ENCODE data around the gene MSRB3. TPM values are rescaled to one million over a fixed set of nuclear protein-coding genes. Genes with fewer than 3 reads are reported as not detected.

The MSRB3 gene
- total RNA-seq, 5 donors from 2014 or later (not counting 1 experiment from before 2014, with no cell fraction given): 0.22 to 0.90 (median 0.56) TPM

- ChIA-PET POLR2A (no interaction called here), CTCF (interaction anchor here in 1 of 2 donors (0.5 kb wide), 1 partner anchor 16 kb away, joined by 4 read pairs; no protein-coding TSS in a partner anchor)
- Histone ChIP-seq H3K27ac (ENCODE audit: low read length) (no peak overlapping the region), H3K36me3 (ENCODE audit: control insufficient read depth in 2 of 2, extremely low read depth in 1 of 2, insufficient read depth in 1 of 2, low read length in 1 of 2) (peaks cover 0 to 19% of the 10 kb centered on the region in 2 donors), H3K27me3 (replicated peaks in 1 of 2; ENCODE audit: control insufficient read depth in 2 of 2, extremely low read depth in 1 of 2, insufficient read depth in 2 of 2, low read length in 1 of 2) (no peaks in the 10 kb centered on the region), H3K9me3 (no peaks in the 10 kb centered on the region), H3K4me3 (ENCODE audit: control insufficient read depth in 1 of 2, extremely low read depth in 1 of 2, low read length in 1 of 2) (no peak overlapping the region), H3K4me1 (ENCODE audit: control insufficient read depth in 1 of 2, extremely low read depth in 1 of 2, insufficient read depth in 2 of 2, low read length in 2 of 2) (no peaks in the 10 kb centered on the region)
- no peak overlapping the region for H3K4me3 Mint-ChIP-seq
- WGBS (ENCODE audit: insufficient coverage): no CpG with 5 or more reads among the region's 2 CpGs
- no peaks in the 10 kb centered on the region for H3K9me3 Mint-ChIP-seq
- no peaks in the 10 kb centered on the region for H3K4me1 Mint-ChIP-seq
- peaks cover 37% of the 10 kb centered on the region for H3K36me3 Mint-ChIP-seq
- H3K27me3 Mint-ChIP-seq: no peaks in the 10 kb centered on the region
- H3K27ac Mint-ChIP-seq: no peak overlapping the region
- DNase-seq (no peak), ATAC-seq (replicated peaks in 1 of 4) (no peak)
Measured at GRCh38 chr12:65248656-65249633, 29.5 kb upstream of the MSRB3 start.

- ATAC-seq (replicated peaks in 1 of 4) (no peak), DNase-seq (no peak)
- WGBS (ENCODE audit: insufficient coverage): 82% methylated on average over 1 of the region's 1 CpG
- no peak overlapping the region for H3K4me3 ChIP-seq (ENCODE audit: control insufficient read depth in 1 of 2, extremely low read depth in 1 of 2, low read length in 1 of 2)
- H3K4me1 ChIP-seq (ENCODE audit: control insufficient read depth in 1 of 2, extremely low read depth in 1 of 2, insufficient read depth in 2 of 2, low read length in 2 of 2): no peaks in the 10 kb centered on the region
- H3K27me3 ChIP-seq (replicated peaks in 1 of 2; ENCODE audit: control insufficient read depth in 2 of 2, extremely low read depth in 1 of 2, insufficient read depth in 2 of 2, low read length in 1 of 2): no peaks in the 10 kb centered on the region
- Mint-ChIP-seq H3K4me1 (no peaks in the 10 kb centered on the region), H3K36me3 (peaks cover 15% of the 10 kb centered on the region), H3K27ac (no peak overlapping the region), H3K4me3 (no peak overlapping the region), H3K9me3 (no peaks in the 10 kb centered on the region), H3K27me3 (no peaks in the 10 kb centered on the region)
- H3K9me3 ChIP-seq: no peaks in the 10 kb centered on the region
- ChIA-PET CTCF (no interaction called here), POLR2A (no interaction called here)
- H3K36me3 ChIP-seq (ENCODE audit: control insufficient read depth in 2 of 2, extremely low read depth in 1 of 2, insufficient read depth in 1 of 2, low read length in 1 of 2): no peaks in the 10 kb centered on the region
- H3K27ac ChIP-seq (ENCODE audit: low read length): no peak overlapping the region
Measured at GRCh38 chr12:65252515-65252914, 26.0 kb upstream of the MSRB3 start.

GRCh38 chr12:65257986-65258385 lies 20.5 kb upstream of the MSRB3 start:
- Histone ChIP-seq H3K4me1 (ENCODE audit: control insufficient read depth in 1 of 2, extremely low read depth in 1 of 2, insufficient read depth in 2 of 2, low read length in 2 of 2) (no peaks in the 10 kb centered on the region), H3K27ac (ENCODE audit: low read length) (no peak overlapping the region), H3K27me3 (replicated peaks in 1 of 2; ENCODE audit: control insufficient read depth in 2 of 2, extremely low read depth in 1 of 2, insufficient read depth in 2 of 2, low read length in 1 of 2) (no peaks in the 10 kb centered on the region), H3K4me3 (ENCODE audit: control insufficient read depth in 1 of 2, extremely low read depth in 1 of 2, low read length in 1 of 2) (no peak overlapping the region), H3K36me3 (ENCODE audit: control insufficient read depth in 2 of 2, extremely low read depth in 1 of 2, insufficient read depth in 1 of 2, low read length in 1 of 2) (no peaks in the 10 kb centered on the region), H3K9me3 (no peaks in the 10 kb centered on the region)
- no peak overlapping the region for H3K27ac Mint-ChIP-seq
- no peak overlapping the region for H3K4me3 Mint-ChIP-seq
- POLR2A ChIA-PET: interaction anchor here in 1 of 2 donors (0.6 kb wide), 1 partner anchor 38 kb away, joined by 4 read pairs; no protein-coding TSS in a partner anchor
- ATAC-seq (replicated peaks in 1 of 4): no peak
- H3K36me3 Mint-ChIP-seq: peaks cover 3% of the 10 kb centered on the region
- no peaks in the 10 kb centered on the region for H3K9me3 Mint-ChIP-seq
- no peak for DNase-seq
- H3K4me1 Mint-ChIP-seq: no peaks in the 10 kb centered on the region
- CTCF ChIA-PET: no interaction called here
- peaks cover 8 to 10% of the 10 kb centered on the region in 2 donors for H3K27me3 Mint-ChIP-seq

GRCh38 chr12:65259501-65259900 lies 19.0 kb upstream of the MSRB3 start:
- Histone ChIP-seq H3K9me3 (no peaks in the 10 kb centered on the region), H3K4me3 (ENCODE audit: control insufficient read depth in 1 of 2, extremely low read depth in 1 of 2, low read length in 1 of 2) (no peak overlapping the region), H3K36me3 (ENCODE audit: control insufficient read depth in 2 of 2, extremely low read depth in 1 of 2, insufficient read depth in 1 of 2, low read length in 1 of 2) (no peaks in the 10 kb centered on the region), H3K27ac (ENCODE audit: low read length) (no peak overlapping the region), H3K4me1 (ENCODE audit: control insufficient read depth in 1 of 2, extremely low read depth in 1 of 2, insufficient read depth in 2 of 2, low read length in 2 of 2) (no peaks in the 10 kb centered on the region), H3K27me3 (replicated peaks in 1 of 2; ENCODE audit: control insufficient read depth in 2 of 2, extremely low read depth in 1 of 2, insufficient read depth in 2 of 2, low read length in 1 of 2) (peaks cover 0 to 3% of the 10 kb centered on the region in 2 experiments)
- Mint-ChIP-seq H3K27ac (no peak overlapping the region), H3K9me3 (no peaks in the 10 kb centered on the region), H3K4me1 (no peaks in the 10 kb centered on the region), H3K27me3 (peaks cover 11 to 12% of the 10 kb centered on the region in 2 donors), H3K4me3 (no peak overlapping the region), H3K36me3 (peaks cover 3% of the 10 kb centered on the region)
- ATAC-seq (replicated peaks in 1 of 4) (no peak), DNase-seq (no peak)
- POLR2A ChIA-PET: no interaction called here
- CTCF ChIA-PET: no interaction called here

- Mint-ChIP-seq H3K27ac (no peak overlapping the region), H3K27me3 (peaks cover 18 to 21% of the 10 kb centered on the region in 2 donors), H3K4me1 (no peaks in the 10 kb centered on the region), H3K4me3 (no peak overlapping the region), H3K9me3 (no peaks in the 10 kb centered on the region), H3K36me3 (peaks cover 3% of the 10 kb centered on the region)
- ATAC-seq (replicated peaks in 1 of 4): no peak
- ChIA-PET POLR2A (no interaction called here), CTCF (no interaction called here)
- H3K27me3 ChIP-seq (replicated peaks in 1 of 2; ENCODE audit: control insufficient read depth in 2 of 2, extremely low read depth in 1 of 2, insufficient read depth in 2 of 2, low read length in 1 of 2): peaks cover 0 to 6% of the 10 kb centered on the region in 2 experiments
- H3K36me3 ChIP-seq (ENCODE audit: control insufficient read depth in 2 of 2, extremely low read depth in 1 of 2, insufficient read depth in 1 of 2, low read length in 1 of 2): no peaks in the 10 kb centered on the region
- H3K27ac ChIP-seq (ENCODE audit: low read length): no peak overlapping the region
- 100% methylated on average over 1 of the region's 4 CpGs for WGBS (ENCODE audit: insufficient coverage)
- no peak for DNase-seq
- no peak overlapping the region for H3K4me3 ChIP-seq (ENCODE audit: control insufficient read depth in 1 of 2, extremely low read depth in 1 of 2, low read length in 1 of 2)
- H3K4me1 ChIP-seq (ENCODE audit: control insufficient read depth in 1 of 2, extremely low read depth in 1 of 2, insufficient read depth in 2 of 2, low read length in 2 of 2): no peaks in the 10 kb centered on the region
- no peaks in the 10 kb centered on the region for H3K9me3 ChIP-seq
Measured at GRCh38 chr12:65263777-65264176, 14.7 kb upstream of the MSRB3 start.

- Mint-ChIP-seq H3K27me3 (peaks cover 14 to 20% of the 10 kb centered on the region in 2 donors), H3K27ac (no peak overlapping the region), H3K4me3 (no peak overlapping the region), H3K9me3 (no peaks in the 10 kb centered on the region), H3K4me1 (no peaks in the 10 kb centered on the region), H3K36me3 (no peaks in the 10 kb centered on the region)
- WGBS (ENCODE audit: insufficient coverage): no CpG with 5 or more reads among the region's 3 CpGs
- H3K9me3 ChIP-seq: no peaks in the 10 kb centered on the region
- POLR2A ChIA-PET: no interaction called here
- no peaks in the 10 kb centered on the region for H3K36me3 ChIP-seq (ENCODE audit: control insufficient read depth in 2 of 2, extremely low read depth in 1 of 2, insufficient read depth in 1 of 2, low read length in 1 of 2)
- DNase-seq (no peak), ATAC-seq (replicated peaks in 1 of 4) (no peak)
- H3K27ac ChIP-seq (ENCODE audit: low read length): no peak overlapping the region
- H3K4me3 ChIP-seq (ENCODE audit: control insufficient read depth in 1 of 2, extremely low read depth in 1 of 2, low read length in 1 of 2): no peak overlapping the region
- H3K27me3 ChIP-seq (replicated peaks in 1 of 2; ENCODE audit: control insufficient read depth in 2 of 2, extremely low read depth in 1 of 2, insufficient read depth in 2 of 2, low read length in 1 of 2): peaks cover 0 to 10% of the 10 kb centered on the region in 2 experiments
- CTCF ChIA-PET: no interaction called here
- H3K4me1 ChIP-seq (ENCODE audit: control insufficient read depth in 1 of 2, extremely low read depth in 1 of 2, insufficient read depth in 2 of 2, low read length in 2 of 2): no peaks in the 10 kb centered on the region
Measured at GRCh38 chr12:65266408-65266807, 12.1 kb upstream of the MSRB3 start.
